ENCODE data around the gene PDE4D.
"Not testable (repeated sequence)": the region's sequence is repeated elsewhere in the genome, so short reads cannot be mapped to it uniquely, and the experiment has no call there.

The PDE4D gene

DNA sequence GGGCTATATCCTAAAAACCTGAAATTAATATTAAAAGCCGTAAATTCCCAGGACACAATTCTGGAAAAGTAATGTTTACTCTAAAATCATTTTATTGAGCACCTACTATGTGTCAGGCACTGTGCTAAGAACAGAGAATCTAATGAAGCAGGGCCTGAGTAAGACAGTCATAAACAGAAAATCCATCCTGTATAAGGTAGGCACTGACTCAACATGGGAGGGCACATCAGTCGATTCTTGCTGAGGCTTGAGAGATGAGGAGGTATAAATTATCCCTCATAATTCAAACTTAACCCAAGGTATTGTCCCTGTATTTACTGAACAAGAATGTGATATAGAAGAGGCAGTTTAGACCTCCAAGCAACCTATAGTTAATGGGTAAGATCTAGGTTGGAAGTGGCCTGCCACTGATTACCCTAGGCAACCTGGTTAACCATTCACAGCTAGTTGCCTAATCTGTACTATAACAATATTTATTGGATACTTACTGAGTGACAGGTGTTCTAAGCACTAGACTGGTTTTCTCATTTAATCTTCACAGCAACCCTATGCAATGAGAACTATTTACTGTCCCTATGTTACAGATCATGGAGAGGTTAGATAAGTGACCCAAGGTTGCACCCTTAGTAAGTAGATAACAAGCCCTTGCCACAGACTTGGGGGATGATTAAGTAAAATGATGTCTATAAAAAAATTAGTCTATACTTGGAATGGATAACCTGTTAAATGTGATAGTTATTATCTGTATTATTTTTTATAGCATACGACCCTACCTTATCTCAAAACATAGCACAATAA is 317.7 kb downstream of the PDE4D start:
- no peak for DNase-seq
- no peak overlapping the region for H3K27ac ChIP-seq
- H3K9me3 ChIP-seq (ENCODE audit: severe bottlenecking), result no peaks in the 10 kb centered on the region
- TF ChIP-seq, protein P1, sequence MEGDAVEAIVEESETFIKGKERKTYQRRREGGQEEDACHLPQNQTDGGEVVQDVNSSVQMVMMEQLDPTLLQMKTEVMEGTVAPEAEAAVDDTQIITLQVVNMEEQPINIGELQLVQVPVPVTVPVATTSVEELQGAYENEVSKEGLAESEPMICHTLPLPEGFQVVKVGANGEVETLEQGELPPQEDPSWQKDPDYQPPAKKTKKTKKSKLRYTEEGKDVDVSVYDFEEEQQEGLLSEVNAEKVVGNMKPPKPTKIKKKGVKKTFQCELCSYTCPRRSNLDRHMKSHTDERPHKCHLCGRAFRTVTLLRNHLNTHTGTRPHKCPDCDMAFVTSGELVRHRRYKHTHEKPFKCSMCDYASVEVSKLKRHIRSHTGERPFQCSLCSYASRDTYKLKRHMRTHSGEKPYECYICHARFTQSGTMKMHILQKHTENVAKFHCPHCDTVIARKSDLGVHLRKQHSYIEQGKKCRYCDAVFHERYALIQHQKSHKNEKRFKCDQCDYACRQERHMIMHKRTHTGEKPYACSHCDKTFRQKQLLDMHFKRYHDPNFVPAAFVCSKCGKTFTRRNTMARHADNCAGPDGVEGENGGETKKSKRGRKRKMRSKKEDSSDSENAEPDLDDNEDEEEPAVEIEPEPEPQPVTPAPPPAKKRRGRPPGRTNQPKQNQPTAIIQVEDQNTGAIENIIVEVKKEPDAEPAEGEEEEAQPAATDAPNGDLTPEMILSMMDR (IDR thresholded peaks at IDR 0.05; ENCODE audit: low read depth, low read length), result no peak
- H3K36me3 ChIP-seq, result no peaks in the 10 kb centered on the region
- H3K27me3 ChIP-seq (ENCODE audit: insufficient read depth, low read depth, severe bottlenecking), result no peaks in the 10 kb centered on the region
- H3K4me3 ChIP-seq (ENCODE audit: low read depth, low read length), result no peak overlapping the region

DNA sequence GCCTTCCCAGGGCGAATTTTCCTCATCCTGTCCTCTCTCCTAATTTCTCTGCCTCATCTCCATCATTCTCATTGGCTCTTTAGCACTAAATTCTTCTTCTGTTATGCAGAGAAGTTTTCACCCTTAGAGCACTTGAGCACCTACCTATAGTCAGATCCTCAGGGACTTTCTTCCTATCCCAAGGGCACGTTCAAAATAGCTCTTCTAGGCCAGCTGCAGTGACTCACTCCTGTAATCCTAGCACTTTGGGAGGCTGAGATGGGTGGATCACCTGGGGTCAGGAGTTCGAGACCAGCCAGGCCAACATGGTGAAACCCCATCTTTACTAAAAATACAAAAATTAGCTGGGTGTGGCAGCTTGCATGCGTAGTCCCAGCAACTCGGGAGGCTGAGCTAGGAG is 320.0 kb downstream of the PDE4D start:
- not testable (repeated sequence) for H3K27me3 ChIP-seq (ENCODE audit: insufficient read depth, low read depth, severe bottlenecking); H3K9me3 ChIP-seq (ENCODE audit: severe bottlenecking); H3K36me3 ChIP-seq; DNase-seq; H3K27ac ChIP-seq; H3K4me3 ChIP-seq (ENCODE audit: low read depth, low read length)

DNA sequence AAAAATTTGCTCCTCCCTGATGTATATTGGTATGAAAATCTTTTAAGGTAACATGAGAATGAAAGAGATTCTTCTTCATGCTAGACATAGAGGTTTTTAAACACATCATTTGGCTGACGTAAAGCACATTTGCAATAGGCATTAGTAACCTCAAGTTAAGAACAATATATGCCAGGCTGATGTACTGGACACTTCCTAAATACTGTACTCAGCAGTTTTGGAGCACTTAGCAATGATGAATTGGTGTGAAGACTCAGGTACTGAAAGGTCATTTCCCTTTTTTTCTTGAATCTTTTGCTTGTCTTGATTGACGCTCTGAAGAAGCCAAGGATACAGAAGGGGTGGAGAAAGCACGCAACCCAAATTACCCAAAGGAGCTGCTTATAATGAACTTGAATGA is 322.5 kb downstream of the PDE4D start:
- Histone ChIP-seq H3K27ac (no peak overlapping the region), H3K4me3 (ENCODE audit: low read depth, low read length) (no peak overlapping the region), H3K9me3 (ENCODE audit: severe bottlenecking) (no peaks in the 10 kb centered on the region), H3K27me3 (ENCODE audit: insufficient read depth, low read depth, severe bottlenecking) (no peaks in the 10 kb centered on the region), H3K36me3 (no peaks in the 10 kb centered on the region)
- TF ChIP-seq, protein P1 (IDR thresholded peaks at IDR 0.05; ENCODE audit: low read depth, low read length), result no peak
- no peak for DNase-seq

DNA sequence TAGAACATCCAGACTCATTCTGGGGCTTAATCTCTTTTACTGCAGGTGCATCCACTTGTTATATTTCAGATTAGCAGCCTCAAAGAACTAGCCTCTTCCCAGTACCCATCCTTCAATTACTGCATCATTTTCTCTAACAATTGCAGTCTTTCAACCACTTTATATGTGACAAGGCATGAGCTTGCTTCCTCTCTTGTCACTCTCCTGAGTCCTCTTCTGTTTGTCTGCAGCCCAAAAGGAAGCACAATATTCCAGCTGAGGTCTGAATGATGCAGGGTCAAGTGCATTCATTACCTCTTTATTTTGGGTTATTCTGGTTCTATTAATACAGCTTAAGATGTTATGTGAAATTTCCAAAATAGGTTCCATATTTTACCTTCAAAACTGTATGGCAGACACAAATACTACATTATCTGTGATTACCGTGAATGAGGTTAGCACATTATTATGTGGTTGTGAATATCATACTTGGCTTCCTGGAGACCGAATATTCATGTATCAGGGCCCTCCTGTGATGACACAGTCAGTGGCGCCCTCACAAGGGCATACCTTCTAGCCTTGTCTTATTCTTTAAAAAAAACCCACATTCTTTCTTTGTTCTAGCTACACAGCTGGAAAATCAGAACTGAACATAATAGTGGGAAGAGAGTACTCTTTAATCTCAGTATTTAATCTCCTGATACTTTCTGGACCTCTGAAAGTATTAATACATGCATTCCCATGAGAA is 323.8 kb downstream of the PDE4D start:
- no peaks in the 10 kb centered on the region for H3K36me3 ChIP-seq
- H3K27me3 ChIP-seq (ENCODE audit: insufficient read depth, low read depth, severe bottlenecking), result no peaks in the 10 kb centered on the region
- no peak for DNase-seq
- TF ChIP-seq, protein P1 (IDR thresholded peaks at IDR 0.05; ENCODE audit: low read depth, low read length), result no peak
- no peak overlapping the region for H3K4me3 ChIP-seq (ENCODE audit: low read depth, low read length)
- H3K27ac ChIP-seq, result no peak overlapping the region
- H3K9me3 ChIP-seq (ENCODE audit: severe bottlenecking), result no peaks in the 10 kb centered on the region

DNA sequence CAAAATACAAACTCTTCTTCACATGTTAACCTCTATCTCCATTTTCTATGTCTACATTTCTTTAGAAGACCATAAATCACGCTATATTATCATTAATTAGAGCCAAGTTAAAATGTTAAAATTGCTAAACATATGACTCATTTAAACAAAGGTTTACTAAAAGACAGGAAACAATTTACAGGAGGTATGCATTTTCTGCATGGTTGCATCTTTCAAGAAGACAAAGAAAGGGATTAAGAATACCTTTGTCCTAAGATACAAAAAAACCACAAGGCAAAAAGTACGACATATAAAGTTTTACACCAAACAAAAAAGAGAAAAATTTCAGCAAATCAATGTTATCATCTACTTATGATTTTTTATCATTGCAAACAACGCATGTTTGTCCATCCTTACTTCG is 324.4 kb downstream of the PDE4D start:
- TF ChIP-seq, protein P1 (IDR thresholded peaks at IDR 0.05; ENCODE audit: low read depth, low read length), result no peak
- no peak for DNase-seq
- Histone ChIP-seq H3K4me3 (ENCODE audit: low read depth, low read length) (no peak overlapping the region), H3K9me3 (ENCODE audit: severe bottlenecking) (no peaks in the 10 kb centered on the region), H3K27me3 (ENCODE audit: insufficient read depth, low read depth, severe bottlenecking) (no peaks in the 10 kb centered on the region), H3K36me3 (no peaks in the 10 kb centered on the region), H3K27ac (no peak overlapping the region)

DNA sequence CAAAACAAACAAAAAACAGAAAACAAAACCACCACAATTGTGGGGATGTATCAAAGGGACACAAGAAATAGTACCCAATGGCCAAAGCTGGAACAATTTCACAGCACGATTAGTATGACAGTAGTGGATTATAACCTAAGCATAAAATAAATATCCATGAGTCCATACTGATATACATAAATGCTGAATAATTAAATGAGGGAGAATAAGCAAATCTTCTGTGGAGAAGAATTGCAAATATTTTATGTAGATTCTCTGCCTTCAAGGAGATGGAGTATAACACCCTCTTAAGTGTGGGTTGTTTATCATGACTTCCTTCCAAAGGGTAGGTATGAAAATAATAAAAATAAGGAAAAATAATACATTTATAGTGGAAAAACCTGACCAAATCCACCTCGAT is 325.4 kb downstream of the PDE4D start:
- TF ChIP-seq, protein P1 (IDR thresholded peaks at IDR 0.05; ENCODE audit: low read depth, low read length), result no peak
- no peaks in the 10 kb centered on the region for H3K9me3 ChIP-seq (ENCODE audit: severe bottlenecking)
- DNase-seq, result no peak

More for the DNA sequence above, 325.4 kb downstream of the PDE4D start:
- Histone ChIP-seq H3K4me3 (ENCODE audit: low read depth, low read length) (no peak overlapping the region), H3K27me3 (ENCODE audit: insufficient read depth, low read depth, severe bottlenecking) (no peaks in the 10 kb centered on the region), H3K36me3 (no peaks in the 10 kb centered on the region), H3K27ac (no peak overlapping the region)
